Lower leg skin (tissue), 4 donors: Measurements from ENCODE around the gene TBC1D7. TPM values are rescaled to one million over a fixed set of nuclear protein-coding genes. Genes with fewer than 3 reads are reported as not detected.

Experiments used
- DNase-seq, 2 donors: peaks; one replicate each; pipeline ENCODE4 v3.0.0-alpha.2; 2019; ENCODE audit warnings: low spot score in 2 of 2
- H3K4me3 ChIP-seq: fragments of 200-600 bp; sonication (generic); 2 replicates; pipeline ENCODE4 v1.5.1; 2017; ENCODE audit warnings: mild to moderate bottlenecking, low read depth; ENCODE audit not compliant: poor library complexity, severe bottlenecking
- POLR2A ChIP-seq, 2 donors: fragments of 450-650 bp; IDR thresholded peaks; one replicate each; pipeline ENCODE4 v1.6.1; 2016 to 2017; ENCODE audit warnings: antibody characterized with exemption in 2 of 2, mild to moderate bottlenecking in 1 of 2, moderate library complexity in 1 of 2
- WGBS, 2 donors: methylation state at CpG; one replicate each; pipeline ENCODE4 v1.1.5; 2018; 5-methylcytosine and 5-hydroxymethylcytosine counted together
- intact Hi-C: fragments of 100-400 bp; cut with DNase I; formaldehyde crosslinking; loops from one replicate; pipeline ENCODE4 v1.15.0; 2023; ENCODE audit warnings: low total_unique reads
- total RNA-seq, 4 donors: library from RNA; depleted of rRNA; stranded (reverse); fragments of >200 nt; gene quantifications; one replicate each; pipeline ENCODE4 v1.1.0, GENCODE V29; 2016
- TF ChIP-seq, protein P1 (sequence below), 3 donors: fragments of 450-650 bp; IDR thresholded peaks; one replicate each; pipeline ENCODE4 v1.5.1; 2016; ENCODE audit warnings: antibody characterized with exemption in 3 of 3, mild to moderate bottlenecking in 3 of 3, moderate library complexity in 2 of 3

Gene TBC1D7
- total RNA-seq, 4 donors from 2014 or later, result 8.2 to 15.7 (median 14.3) TPM

DNA sequence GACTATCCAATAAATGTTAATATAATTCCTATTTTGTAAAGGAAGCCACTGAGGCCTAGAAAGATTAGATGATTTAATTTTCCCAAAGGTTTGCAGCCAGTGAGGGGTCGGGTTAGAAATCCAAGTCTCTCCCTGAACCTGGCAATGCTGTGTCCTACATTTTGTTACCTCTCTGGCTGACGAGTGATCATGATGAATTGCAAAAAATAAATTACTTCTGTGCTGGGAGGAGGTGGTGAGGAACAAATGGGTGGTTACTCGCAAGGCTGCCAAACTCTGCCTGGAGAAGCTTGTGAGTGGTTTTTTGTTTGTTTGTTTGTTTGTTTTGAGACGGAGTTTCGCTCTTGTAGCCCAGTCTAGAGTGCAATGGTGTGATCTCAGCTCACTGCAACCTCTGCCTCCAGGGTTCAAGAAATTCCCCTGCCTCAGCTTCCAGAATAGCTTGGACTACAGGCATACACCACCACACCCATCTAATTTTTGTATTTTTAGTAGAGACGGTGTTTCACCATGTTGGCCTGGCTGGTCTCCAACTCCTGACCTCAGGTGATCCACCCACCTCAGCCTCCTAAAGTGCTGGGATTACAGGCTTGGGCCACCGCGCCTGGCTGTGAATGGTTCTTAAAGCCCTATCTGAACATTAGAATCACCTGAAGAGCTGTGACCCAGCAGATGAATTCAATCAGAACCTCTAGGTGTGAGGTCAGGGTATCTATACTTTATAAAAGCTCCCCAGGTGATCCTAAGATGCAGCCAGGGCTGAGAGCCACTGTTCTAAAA is 20.2 kb upstream of the TBC1D7 start:
- 51 to 52% methylated on average over 8 of the region's 8 CpGs for WGBS, 2 donors
- intact Hi-C loops, result loop anchor here (10.0 kb wide), 1 partner anchor 186 kb away; no protein-coding TSS in a partner anchor
- no peak overlapping the region for H3K4me3 ChIP-seq
- peak in 1 of 2 donors; percentile 56 for DNase-seq
- TF ChIP-seq, protein P1, sequence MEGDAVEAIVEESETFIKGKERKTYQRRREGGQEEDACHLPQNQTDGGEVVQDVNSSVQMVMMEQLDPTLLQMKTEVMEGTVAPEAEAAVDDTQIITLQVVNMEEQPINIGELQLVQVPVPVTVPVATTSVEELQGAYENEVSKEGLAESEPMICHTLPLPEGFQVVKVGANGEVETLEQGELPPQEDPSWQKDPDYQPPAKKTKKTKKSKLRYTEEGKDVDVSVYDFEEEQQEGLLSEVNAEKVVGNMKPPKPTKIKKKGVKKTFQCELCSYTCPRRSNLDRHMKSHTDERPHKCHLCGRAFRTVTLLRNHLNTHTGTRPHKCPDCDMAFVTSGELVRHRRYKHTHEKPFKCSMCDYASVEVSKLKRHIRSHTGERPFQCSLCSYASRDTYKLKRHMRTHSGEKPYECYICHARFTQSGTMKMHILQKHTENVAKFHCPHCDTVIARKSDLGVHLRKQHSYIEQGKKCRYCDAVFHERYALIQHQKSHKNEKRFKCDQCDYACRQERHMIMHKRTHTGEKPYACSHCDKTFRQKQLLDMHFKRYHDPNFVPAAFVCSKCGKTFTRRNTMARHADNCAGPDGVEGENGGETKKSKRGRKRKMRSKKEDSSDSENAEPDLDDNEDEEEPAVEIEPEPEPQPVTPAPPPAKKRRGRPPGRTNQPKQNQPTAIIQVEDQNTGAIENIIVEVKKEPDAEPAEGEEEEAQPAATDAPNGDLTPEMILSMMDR (IDR thresholded peaks at IDR 0.05), result no peak
- no peak for TF ChIP-seq POLR2A (IDR thresholded peaks at IDR 0.05)

DNA sequence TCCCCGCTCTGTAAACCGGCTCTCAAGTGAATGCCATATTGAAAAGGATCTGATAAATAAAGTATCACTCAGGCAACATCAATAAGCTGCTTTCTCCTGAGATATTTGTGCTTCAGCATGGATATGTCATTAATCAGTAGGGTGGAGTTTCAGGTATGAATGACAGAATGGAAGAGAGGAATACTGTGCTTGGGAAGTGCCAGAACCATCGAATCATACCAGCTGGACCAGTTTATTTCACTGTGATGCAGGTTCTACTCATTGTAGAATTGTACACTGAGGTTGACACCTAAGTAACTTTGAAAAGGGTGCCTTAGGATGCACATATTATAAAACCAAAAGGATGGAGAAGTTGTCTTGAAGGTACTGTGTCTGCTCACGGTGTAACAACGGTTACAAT is 17.9 kb upstream of the TBC1D7 start:
- DNase-seq, result no peak
- no peak overlapping the region for H3K4me3 ChIP-seq
- intact Hi-C loops, result loop anchor here (10.0 kb wide), 1 partner anchor 189 kb away; no protein-coding TSS in a partner anchor
- TF ChIP-seq, protein P1 (IDR thresholded peaks at IDR 0.05), result no peak
- no peak for TF ChIP-seq POLR2A (IDR thresholded peaks at IDR 0.05)
- 73 to 89% methylated on average over 5 of the region's 5 CpGs for WGBS, 2 donors

DNA sequence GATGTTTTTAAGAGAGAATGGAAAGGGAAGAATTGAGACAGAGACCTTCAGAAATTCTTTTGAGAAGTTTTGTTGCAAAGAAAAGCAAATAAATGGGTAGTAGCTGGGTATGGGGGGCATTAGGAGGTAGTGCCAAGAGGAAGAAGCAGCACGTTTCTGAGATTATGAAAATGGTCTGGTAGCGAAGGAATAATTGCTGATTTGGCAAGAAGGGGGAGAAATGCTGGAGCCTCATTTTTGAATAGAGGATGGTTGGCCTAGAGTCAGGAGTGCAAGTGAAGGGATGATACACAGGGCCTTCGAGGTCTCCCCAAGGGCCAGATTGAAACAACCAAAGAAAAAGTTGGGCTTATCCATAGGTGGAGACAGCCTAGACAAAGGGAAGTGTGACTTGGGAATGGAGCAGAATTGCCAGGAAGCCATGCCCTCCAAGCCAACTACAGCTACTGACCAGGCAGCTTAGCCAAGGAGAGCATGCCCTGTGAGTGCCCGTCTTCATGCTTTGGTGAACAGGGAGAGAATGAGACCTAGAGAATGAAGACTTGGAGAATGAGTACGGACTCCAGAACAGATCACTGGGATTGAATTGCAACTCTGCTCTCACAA is 14.2 kb upstream of the TBC1D7 start:
- WGBS, 2 donors, result 71 to 88% methylated on average over 5 of the region's 5 CpGs
- no peak for TF ChIP-seq POLR2A (IDR thresholded peaks at IDR 0.05)
- TF ChIP-seq, protein P1 (IDR thresholded peaks at IDR 0.05), result no peak
- DNase-seq, result peak in 1 of 2 donors; percentile 54
- no peak overlapping the region for H3K4me3 ChIP-seq
- intact Hi-C loops, result loop anchor here (10.0 kb wide), 1 partner anchor 192 kb away; no protein-coding TSS in a partner anchor

DNA sequence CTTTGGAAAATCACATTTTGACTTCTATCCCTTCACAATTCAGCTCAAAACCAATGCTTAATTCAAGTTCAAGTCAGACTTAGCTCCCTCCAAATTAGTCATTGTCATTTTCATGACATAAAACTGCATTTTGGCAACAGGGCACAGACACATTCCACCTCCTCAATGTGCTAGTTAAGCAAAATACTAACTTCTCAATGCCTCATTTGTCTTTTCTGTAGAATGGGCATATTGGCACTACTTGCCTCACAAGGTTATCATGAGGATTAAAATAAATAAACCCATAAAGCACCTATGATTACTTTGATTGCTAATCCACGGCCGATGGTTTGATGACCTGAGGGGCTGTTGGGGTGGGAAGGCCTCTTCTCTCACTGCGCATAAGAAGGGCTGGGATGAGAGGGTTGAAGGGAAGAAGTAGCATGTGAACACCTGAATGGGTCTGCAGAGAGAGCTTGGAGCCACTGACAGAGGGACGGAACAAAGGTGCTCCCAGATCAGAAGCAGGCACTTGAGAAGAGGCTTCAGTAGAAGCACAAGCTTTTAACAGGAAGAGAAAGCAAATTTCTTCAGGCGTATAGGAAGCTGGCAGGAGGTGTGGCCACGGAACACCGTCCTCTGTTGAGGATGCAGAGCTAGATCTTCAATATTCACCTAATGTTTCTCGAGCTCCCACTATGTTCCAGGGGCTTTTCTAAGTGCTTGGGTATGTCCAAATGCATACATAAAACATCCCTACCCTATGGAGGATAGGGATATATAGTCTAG is 11.7 kb upstream of the TBC1D7 start:
- 82 to 85% methylated on average over 8 of the region's 8 CpGs for WGBS, 2 donors
- no peak for DNase-seq
- intact Hi-C loops, result loop anchor here (10.0 kb wide), 1 partner anchor 195 kb away; no protein-coding TSS in a partner anchor
- no peak overlapping the region for H3K4me3 ChIP-seq
- TF ChIP-seq POLR2A (IDR thresholded peaks at IDR 0.05), result no peak
- TF ChIP-seq, protein P1 (IDR thresholded peaks at IDR 0.05), result no peak

DNA sequence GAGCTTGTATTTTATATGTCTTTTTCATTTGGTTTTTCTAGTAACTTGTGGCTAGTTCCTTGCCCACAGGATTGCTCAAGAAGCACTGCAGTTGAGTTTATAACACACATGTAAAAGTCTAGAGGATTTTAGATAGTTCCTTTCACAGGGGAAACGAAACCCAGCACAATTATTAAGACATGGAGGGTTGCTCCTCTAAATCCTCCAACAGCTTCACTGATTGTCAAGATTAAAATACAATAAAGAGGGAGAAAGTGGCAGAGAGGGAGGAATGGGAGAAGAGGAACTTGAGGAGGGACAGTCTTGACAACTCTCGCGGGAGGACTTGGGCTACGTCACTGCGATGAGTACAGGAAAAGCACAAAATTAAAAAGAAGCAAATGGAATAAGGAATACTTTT is 9.7 kb upstream of the TBC1D7 start:
- intact Hi-C loops, result no loop called here
- WGBS, 2 donors, result 76 to 82% methylated on average over 5 of the region's 5 CpGs
- TF ChIP-seq, protein P1 (IDR thresholded peaks at IDR 0.05), result no peak
- TF ChIP-seq POLR2A (IDR thresholded peaks at IDR 0.05), result no peak
- DNase-seq, result no peak
- H3K4me3 ChIP-seq, result no peak overlapping the region
